Ectodermal cell (in vitro differentiated cells): ENCODE measurements around the gene ZBED1. TPM values are rescaled to one million over a fixed set of nuclear protein-coding genes. Genes with fewer than 3 reads are reported as not detected.
A peak's percentile ranks its signal among the peaks of the same experiment; 100 is the strongest.

ENCODE experiments used
- H3K27ac ChIP-seq: 2 replicates; pipeline ENCODE4 v1.7.0; 2013; ENCODE audit warnings: mild to moderate bottlenecking, low read depth, low read length; ENCODE audit not compliant: insufficient read depth, poor library complexity, severe bottlenecking
- H3K27me3 ChIP-seq: 2 replicates; pipeline ENCODE4 v1.7.0; 2013; ENCODE audit warnings: mild to moderate bottlenecking, low read length; ENCODE audit not compliant: insufficient read depth, control insufficient read depth, poor library complexity, severe bottlenecking
- H3K36me3 ChIP-seq: one replicate; pipeline ENCODE4 v1.7.0; 2013; ENCODE audit warnings: low read length; ENCODE audit not compliant: control insufficient read depth, insufficient read depth
- H3K4me1 ChIP-seq: one replicate; pipeline ENCODE4 v1.7.0; 2013; ENCODE audit warnings: low read length; ENCODE audit not compliant: control insufficient read depth, insufficient read depth
- H3K4me3 ChIP-seq: 2 replicates; pipeline ENCODE4 v1.7.0; 2013; ENCODE audit warnings: low read depth, low read length, control low read depth; ENCODE audit not compliant: insufficient read depth
- H3K9me3 ChIP-seq: 2 replicates; pipeline ENCODE4 v1.7.0; 2013; ENCODE audit warnings: mild to moderate bottlenecking, low read length, moderate library complexity; ENCODE audit not compliant: control insufficient read depth
- WGBS, 2 experiments: methylation state at CpG; one replicate each; pipeline ENCODE4 v1.1.7; 2013; ENCODE audit warnings: missing lambda C conversion rate in 2 of 2; 5-methylcytosine and 5-hydroxymethylcytosine counted together
- polyA plus RNA-seq, 4 experiments: library from polyadenylated mRNA; stranded (reverse); fragments of 50-300 nt; gene quantifications; one replicate each; pipeline ENCODE4 v1.2.3, GENCODE V29; 2013

The ZBED1 gene
- polyA plus RNA-seq (2013, experiment 1 of 4) = 59.2 TPM
- polyA plus RNA-seq (2013, experiment 2 of 4) = 66.8 TPM
- polyA plus RNA-seq (2013, experiment 3 of 4) = 42.9 TPM
- 48.4 TPM for polyA plus RNA-seq (2013, experiment 4 of 4)

- 4 to 5% methylated on average over 56 to 57 of the region's 57 CpGs for WGBS, 2 experiments
- H3K9me3 ChIP-seq = no peaks in the 10 kb centered on the region
These were observed at the start of gene ZBED1, which contains the start of gene DHRSX for GRCh38 chrX:2500803-2501558. Gene ZBED1, minus strand, starts transcription at chrX:2500976. Its CDS starts 10,257 bp downstream, at chrX:2490719. Gene DHRSX, minus strand, starts transcription at chrX:2500976. Its CDS starts 51 bp downstream, at chrX:2500925.

GRCh38 chrX:2549876-2550275 lies 49.1 kb upstream of the ZBED1 start:
- Histone ChIP-seq H3K9me3 (no peaks in the 10 kb centered on the region), H3K27ac (no peak overlapping the region), H3K27me3 (no peaks in the 10 kb centered on the region), H3K36me3 (no peaks in the 10 kb centered on the region), H3K4me1 (peaks cover 4% of the 10 kb centered on the region), H3K4me3 (no peak overlapping the region)
- WGBS, 2 experiments = 72 to 73% methylated on average over 7 of the region's 7 CpGs

More at GRCh38 chrX:2500803-2501558, at the start of gene ZBED1, which contains the start of gene DHRSX:
- Histone ChIP-seq H3K4me3 (peak within 1 kb of the TSS; percentile 90), H3K4me1 (peaks cover 18% of the 10 kb centered on the region), H3K27ac (peak within 1 kb of the TSS; percentile 60), H3K27me3 (no peaks in the 10 kb centered on the region), H3K36me3 (no peaks in the 10 kb centered on the region)

- H3K4me3 ChIP-seq = no peak overlapping the region
These were observed 48.1 kb upstream of the ZBED1 start for GRCh38 chrX:2548711-2549423.

GRCh38 chrX:2547736-2548135 lies 47.0 kb upstream of the ZBED1 start:
- Histone ChIP-seq H3K36me3 (no peaks in the 10 kb centered on the region), H3K27ac (no peak overlapping the region), H3K4me1 (peaks cover 4% of the 10 kb centered on the region), H3K4me3 (no peak overlapping the region), H3K27me3 (no peaks in the 10 kb centered on the region), H3K9me3 (no peaks in the 10 kb centered on the region)
- 89 to 93% methylated on average over 4 of the region's 4 CpGs for WGBS, 2 experiments

More at GRCh38 chrX:2548711-2549423, 48.1 kb upstream of the ZBED1 start:
- Histone ChIP-seq H3K4me1 (peaks cover 4% of the 10 kb centered on the region), H3K27me3 (no peaks in the 10 kb centered on the region), H3K36me3 (no peaks in the 10 kb centered on the region), H3K27ac (no peak overlapping the region), H3K9me3 (no peaks in the 10 kb centered on the region)
- WGBS, 2 experiments = 58 to 61% methylated on average over 11 of the region's 11 CpGs

GRCh38 chrX:2546496-2546895 lies 45.7 kb upstream of the ZBED1 start:
- WGBS, 2 experiments = 93% methylated on average over 1 of the region's 1 CpG

GRCh38 chrX:2545144-2545543 lies 44.4 kb upstream of the ZBED1 start:
- H3K4me3 ChIP-seq = no peak overlapping the region
- H3K9me3 ChIP-seq = no peaks in the 10 kb centered on the region
- peaks cover 4% of the 10 kb centered on the region for H3K4me1 ChIP-seq
- WGBS, 2 experiments = 63 to 100% methylated on average over 1 of the region's 1 CpG
- no peaks in the 10 kb centered on the region for H3K36me3 ChIP-seq
- H3K27ac ChIP-seq = no peak overlapping the region
- no peaks in the 10 kb centered on the region for H3K27me3 ChIP-seq

More at GRCh38 chrX:2546496-2546895, 45.7 kb upstream of the ZBED1 start:
- Histone ChIP-seq H3K27ac (no peak overlapping the region), H3K9me3 (no peaks in the 10 kb centered on the region), H3K36me3 (no peaks in the 10 kb centered on the region), H3K4me3 (no peak overlapping the region), H3K27me3 (no peaks in the 10 kb centered on the region), H3K4me1 (peaks cover 4% of the 10 kb centered on the region)

GRCh38 chrX:2542826-2543521 lies 42.2 kb upstream of the ZBED1 start:
- WGBS, 2 experiments = 93 to 94% methylated on average over 4 of the region's 7 CpGs
- H3K27me3 ChIP-seq = no peaks in the 10 kb centered on the region
- no peaks in the 10 kb centered on the region for H3K36me3 ChIP-seq
- H3K4me1 ChIP-seq = peaks cover 6% of the 10 kb centered on the region
- H3K27ac ChIP-seq = no peak overlapping the region
- no peak overlapping the region for H3K4me3 ChIP-seq
- no peaks in the 10 kb centered on the region for H3K9me3 ChIP-seq

GRCh38 chrX:2541603-2542002 lies 40.8 kb upstream of the ZBED1 start:
- Histone ChIP-seq H3K27ac (no peak overlapping the region), H3K4me1 (peaks cover 6% of the 10 kb centered on the region), H3K4me3 (no peak overlapping the region), H3K27me3 (no peaks in the 10 kb centered on the region), H3K36me3 (no peaks in the 10 kb centered on the region), H3K9me3 (no peaks in the 10 kb centered on the region)
- 94 to 97% methylated on average over 8 of the region's 8 CpGs for WGBS, 2 experiments

- Histone ChIP-seq H3K36me3 (no peaks in the 10 kb centered on the region), H3K27me3 (no peaks in the 10 kb centered on the region), H3K4me3 (no peak overlapping the region), H3K4me1 (peaks cover 6% of the 10 kb centered on the region), H3K27ac (no peak overlapping the region), H3K9me3 (no peaks in the 10 kb centered on the region)
- WGBS, 2 experiments = 94 to 96% methylated on average over 12 of the region's 12 CpGs
These were observed 39.7 kb upstream of the ZBED1 start for GRCh38 chrX:2540426-2540947.
